C4-2B (cell line): Measurements from ENCODE around the gene LY86.
"Not testable (repeated sequence)": the region's sequence is repeated elsewhere in the genome, so short reads cannot be mapped to it uniquely, and the experiment has no call there.

ENCODE experiments used
- CTCF ChIP-seq: fragments of 450-650 bp; conservative IDR thresholded peaks from 2 replicates; pipeline ENCODE4 v1.5.1; 2017; ENCODE audit warnings: mild to moderate bottlenecking
- ZFX ChIP-seq: fragments of 450-650 bp; IDR thresholded peaks from 2 replicates; pipeline ENCODE4 v1.6.1; 2017

DNA sequence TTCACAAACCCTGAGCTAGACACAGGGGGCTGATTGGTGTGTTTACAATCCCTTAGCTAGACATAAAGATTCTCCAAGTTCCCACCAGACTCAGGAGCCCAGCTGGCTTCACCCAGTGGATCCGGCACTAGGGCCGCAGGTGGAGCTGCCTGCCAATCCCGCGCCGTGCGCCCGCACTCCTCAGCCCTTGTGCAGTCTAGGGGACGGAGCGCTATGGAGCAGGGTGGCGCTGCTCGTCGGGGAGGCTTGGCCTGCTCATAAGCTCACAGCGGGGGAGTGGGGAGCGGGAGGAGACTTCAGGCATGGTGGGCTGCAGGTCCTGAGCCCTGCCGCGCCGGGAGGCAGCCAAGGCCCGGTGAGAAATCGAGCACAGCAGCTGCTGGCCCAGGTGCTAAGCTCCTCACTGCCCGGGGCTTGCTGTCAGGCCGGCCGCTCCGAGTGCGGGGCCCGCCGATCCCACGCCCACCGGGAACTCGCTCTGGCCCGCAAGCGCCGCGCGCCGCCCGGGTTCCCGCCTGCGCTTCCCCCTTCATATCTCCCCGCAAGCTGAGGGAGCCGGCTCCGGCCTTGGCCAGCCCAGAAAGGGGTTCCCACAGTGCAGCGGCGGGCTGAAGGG is 24.7 kb downstream of the LY86 start:
- not testable (repeated sequence) for TF ChIP-seq CTCF, ZFX
